Measurements from ENCODE around the gene CHRDL2. TPM values are rescaled to one million over a fixed set of nuclear protein-coding genes. Genes with fewer than 3 reads are reported as not detected.
"Not testable (repeated sequence)": the region's sequence is repeated elsewhere in the genome, so short reads cannot be mapped to it uniquely, and the experiment has no call there.

The CHRDL2 gene
- total RNA-seq, 1 donor from 2014 or later, result not detected

- no peak for DNase-seq (ENCODE audit: low read depth)
Observed at GRCh38 chr11:74670171-74670570, 61.1 kb downstream of the CHRDL2 start.

- DNase-seq (ENCODE audit: low read depth), result no peak
Observed at GRCh38 chr11:74669211-74670160, 61.7 kb downstream of the CHRDL2 start.

DNA sequence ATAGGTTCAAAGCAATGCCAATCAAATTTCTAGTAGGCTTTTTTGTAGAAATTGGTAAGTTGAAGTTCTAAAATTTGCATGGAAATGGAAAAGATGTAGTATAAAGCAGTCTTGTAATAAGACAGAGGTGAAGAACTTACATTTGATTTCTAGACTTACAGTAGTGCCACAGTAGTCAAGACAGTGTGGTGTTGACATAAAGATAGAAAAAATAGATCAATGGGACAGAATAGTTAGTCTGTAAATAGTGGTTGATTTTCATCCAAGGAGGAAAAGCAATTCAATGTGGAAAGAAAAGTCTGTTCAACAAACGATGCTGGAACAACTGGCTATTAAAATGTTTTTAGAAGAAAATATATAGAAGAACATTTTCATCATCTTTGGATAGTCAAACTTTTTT is 67.9 kb downstream of the CHRDL2 start:
- DNase-seq (ENCODE audit: low read depth), result no peak

DNA sequence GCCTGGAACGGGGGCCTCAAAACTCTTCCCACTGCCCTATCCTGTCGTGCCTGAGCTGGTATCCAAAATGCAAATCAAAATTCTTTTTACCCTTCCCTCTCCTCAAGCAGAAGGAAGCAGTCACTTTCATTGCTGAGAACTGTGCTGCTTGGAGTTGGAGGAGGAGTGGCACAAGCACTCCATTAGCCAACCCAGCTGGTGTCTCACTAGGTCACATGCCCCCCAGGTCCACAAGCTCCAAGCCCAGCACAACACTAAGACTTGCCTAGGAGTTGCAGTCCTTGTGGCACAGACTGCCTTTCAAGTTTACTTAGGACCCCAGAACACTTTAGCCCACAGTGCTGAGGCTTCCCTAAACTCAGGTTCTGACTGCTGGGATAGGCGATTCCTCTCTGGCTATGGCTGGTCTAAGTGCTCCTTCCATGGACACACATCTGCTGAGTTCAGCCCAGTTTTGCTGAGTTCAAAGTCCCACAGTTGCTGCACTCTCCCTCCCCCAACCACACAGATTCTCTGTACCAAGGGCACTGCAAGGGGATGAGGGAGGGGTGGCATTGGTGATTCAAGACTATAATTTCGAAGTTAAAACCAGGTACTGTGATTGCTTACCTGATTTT is 68.6 kb downstream of the CHRDL2 start:
- DNase-seq (ENCODE audit: low read depth), result no peak

- not testable (repeated sequence) for DNase-seq (ENCODE audit: low read depth)
Observed at GRCh38 chr11:74659124-74659523, 72.1 kb downstream of the CHRDL2 start.

GRCh38 chr11:74654976-74655375 is 76.2 kb downstream of the CHRDL2 start:
- DNase-seq (ENCODE audit: low read depth), result peak; percentile 66

GRCh38 chr11:74650498-74650897 is 80.7 kb downstream of the CHRDL2 start:
- DNase-seq (ENCODE audit: low read depth), result no peak

DNA sequence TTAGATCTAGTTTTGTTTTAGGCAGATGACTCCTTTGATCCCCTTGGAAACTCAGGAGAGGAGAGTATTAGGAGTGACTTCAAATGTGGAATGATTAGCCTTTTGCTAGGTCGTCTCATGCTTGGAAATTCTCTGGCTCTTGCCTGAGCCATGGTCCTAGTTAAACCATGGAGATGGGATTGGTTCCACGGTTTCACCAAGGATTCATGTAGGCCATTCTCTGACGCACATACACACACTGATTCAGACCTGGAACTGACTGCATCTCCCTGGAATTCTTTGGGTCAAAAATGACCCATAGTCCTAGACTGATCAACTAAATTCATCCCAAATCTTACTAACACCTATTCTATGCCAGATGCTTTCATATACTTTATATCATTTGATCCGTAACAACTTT is 82.3 kb downstream of the CHRDL2 start:
- no peak for DNase-seq (ENCODE audit: low read depth)

DNA sequence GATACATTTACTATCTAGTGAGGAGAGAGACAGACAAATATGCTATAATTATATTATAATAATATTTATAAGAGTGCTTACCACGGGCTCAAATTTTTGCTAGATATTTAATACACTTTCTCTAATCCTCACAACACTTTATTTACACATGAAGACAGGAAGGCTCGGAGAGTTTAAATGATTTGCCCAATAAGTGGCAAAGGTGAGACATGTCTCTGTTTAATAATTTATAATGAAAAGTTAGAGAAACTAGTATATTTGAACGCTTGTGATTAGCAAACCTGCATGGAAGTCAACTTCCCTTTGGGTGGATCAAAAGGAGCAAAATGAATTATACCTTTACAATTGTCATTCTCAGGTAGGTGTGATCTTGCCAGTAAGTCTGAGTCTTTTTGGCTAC is 83.4 kb downstream of the CHRDL2 start:
- no peak for DNase-seq (ENCODE audit: low read depth)

- no peak for DNase-seq (ENCODE audit: low read depth)
Observed at GRCh38 chr11:74647404-74647803, 83.8 kb downstream of the CHRDL2 start.

GRCh38 chr11:74646954-74647353 is 84.3 kb downstream of the CHRDL2 start:
- DNase-seq (ENCODE audit: low read depth), result no peak

Other genes with a start within 250 kb of the CHRDL2 start
- gene LIPT2, start 237.7 kb downstream of the CHRDL2 start, total RNA-seq, result 4.2 and 5.0 TPM in 2 replicates
- gene POLD3, start 138.8 kb downstream of the CHRDL2 start, total RNA-seq, result 7.3 and 13.4 TPM in 2 replicates
- gene RNF169, start 17.4 kb upstream of the CHRDL2 start, total RNA-seq, result 16.7 and 18.2 TPM in 2 replicates
- gene XRRA1, start 217.7 kb upstream of the CHRDL2 start, total RNA-seq, result 7.3 and 37.0 TPM in 2 replicates
- 17.0 and 46.3 TPM in 2 replicates for gene SPCS2, start 217.8 kb upstream of the CHRDL2 start, total RNA-seq

Measured in renal cortical epithelial cell (primary cell).